ENCODE data around the gene GBP6. TPM values are rescaled to one million over a fixed set of nuclear protein-coding genes. Genes with fewer than 3 reads are reported as not detected.
"Not testable (repeated sequence)": the region's sequence is repeated elsewhere in the genome, so short reads cannot be mapped to it uniquely, and the experiment has no call there.

Gene GBP6
- total RNA-seq: under 1 TPM; 0.21 to 0.25 TPM

GRCh38 chr1:89363638-89364536 lies at the start of gene GBP6:
GBP6 (plus strand) TSS chr1:89364059; CDS start chr1:89368552, 4,493 bp downstream.
- POLR2A ChIA-PET: interaction anchor here (0.6 kb wide), 1 partner anchor 229 kb away, joined by 4 read pairs; no protein-coding TSS in a partner anchor

GRCh38 chr1:89322402-89322801 lies 41.5 kb upstream of the GBP6 start:
- CTCF ChIA-PET: no interaction called here
- POLR2A ChIA-PET: no interaction called here

More at GRCh38 chr1:89363638-89364536, at the start of gene GBP6:
- CTCF ChIA-PET: interaction anchor here (0.6 to 1.7 kb wide), 4 partner anchors 88 to 390 kb away, joined by 3 read pairs; no protein-coding TSS in a partner anchor

GRCh38 chr1:89331890-89332289 lies 32.0 kb upstream of the GBP6 start:
- ChIA-PET CTCF (no interaction called here), POLR2A (no interaction called here)

- POLR2A ChIA-PET: no interaction called here
- CTCF ChIA-PET: no interaction called here
These were observed 31.4 kb upstream of the GBP6 start for GRCh38 chr1:89332461-89332860.

GRCh38 chr1:89335486-89335885 lies 28.4 kb upstream of the GBP6 start:
- CTCF ChIA-PET: no interaction called here
- POLR2A ChIA-PET: no interaction called here

GRCh38 chr1:89337903-89338302 lies 26.0 kb upstream of the GBP6 start:
- ChIA-PET POLR2A (no interaction called here), CTCF (no interaction called here)

GRCh38 chr1:89339039-89339438 lies 24.8 kb upstream of the GBP6 start:
- ChIA-PET POLR2A (interaction anchor here (0.7 kb wide), 1 partner anchor 28 kb away, joined by 3 read pairs; no protein-coding TSS in a partner anchor), CTCF (no interaction called here)

GRCh38 chr1:89345479-89345878 lies 18.4 kb upstream of the GBP6 start:
- POLR2A ChIA-PET: not testable (repeated sequence)

GRCh38 chr1:89347296-89347695 lies 16.6 kb upstream of the GBP6 start:
- ChIA-PET POLR2A (no interaction called here), CTCF (no interaction called here)

More at GRCh38 chr1:89345479-89345878, 18.4 kb upstream of the GBP6 start:
- CTCF ChIA-PET: not testable (repeated sequence)

- CTCF ChIA-PET: interaction anchor here (1.4 kb wide), 1 partner anchor 8 kb away, joined by 3 read pairs; no protein-coding TSS in a partner anchor
- POLR2A ChIA-PET: no interaction called here
These were observed 13.6 kb upstream of the GBP6 start for GRCh38 chr1:89350298-89350697.

- CTCF ChIA-PET: interaction anchor here (0.6 kb wide), 1 partner anchor 353 kb away, joined by 3 read pairs; no protein-coding TSS in a partner anchor
- POLR2A ChIA-PET: no interaction called here
These were observed 12.1 kb upstream of the GBP6 start for GRCh38 chr1:89351597-89352311.

GRCh38 chr1:89352421-89352820 lies 11.4 kb upstream of the GBP6 start:
- ChIA-PET POLR2A (no interaction called here), CTCF (interaction anchor here (0.5 kb wide), 1 partner anchor 312 kb away, joined by 4 read pairs; no protein-coding TSS in a partner anchor)

GRCh38 chr1:89354205-89354604 lies 9.7 kb upstream of the GBP6 start:
- ChIA-PET CTCF (no interaction called here), POLR2A (no interaction called here)

- ChIA-PET CTCF (no interaction called here), POLR2A (no interaction called here)
These were observed 8.8 kb upstream of the GBP6 start for GRCh38 chr1:89355056-89355455.

- POLR2A ChIA-PET: interaction anchor here (0.6 kb wide), 1 partner anchor 233 kb away, joined by 3 read pairs; no protein-coding TSS in a partner anchor
- CTCF ChIA-PET: interaction anchor here (0.8 to 2.9 kb wide), 4 partner anchors 80 to 272 kb away, joined by 3 to 10 read pairs (median 6); partner anchors contain the start of gene GBP4
These were observed 7.0 kb upstream of the GBP6 start for GRCh38 chr1:89356658-89357400.

- ChIA-PET CTCF (interaction anchor here (0.6 to 2.9 kb wide), 17 partner anchors 9 to 385 kb away, joined by 3 to 10 read pairs (median 4); partner anchors contain the start of gene GBP5), POLR2A (no interaction called here)
These were observed 5.5 kb upstream of the GBP6 start for GRCh38 chr1:89358287-89358893.

- CTCF ChIA-PET: no interaction called here
- POLR2A ChIA-PET: no interaction called here
These were observed 3.1 kb upstream of the GBP6 start for GRCh38 chr1:89360716-89361115.

GRCh38 chr1:89361681-89362080 lies 2.2 kb upstream of the GBP6 start:
- ChIA-PET POLR2A (no interaction called here), CTCF (no interaction called here)

GRCh38 chr1:89363196-89363595 lies 663 bp upstream of the GBP6 start:
- ChIA-PET POLR2A (no interaction called here), CTCF (interaction anchor here (0.6 to 1.7 kb wide), 4 partner anchors 87 to 389 kb away, joined by 3 read pairs; no protein-coding TSS in a partner anchor)
